HG03060 (cell line): ENCODE results near the gene KRT27.
A peak's percentile ranks its signal among the peaks of the same experiment; 100 is the strongest.
"Not testable (repeated sequence)": the region's sequence is repeated elsewhere in the genome, so short reads cannot be mapped to it uniquely, and the experiment has no call there.

Experiments
- ATAC-seq: cut with Tn5 transposase; IDR thresholded peaks from one replicate; pipeline ENCODE4 v1.9.1; 2021; ENCODE audit warnings: low read depth, moderate number of reproducible peaks; ENCODE audit not compliant: unreplicated experiment

The KRT27 gene

DNA sequence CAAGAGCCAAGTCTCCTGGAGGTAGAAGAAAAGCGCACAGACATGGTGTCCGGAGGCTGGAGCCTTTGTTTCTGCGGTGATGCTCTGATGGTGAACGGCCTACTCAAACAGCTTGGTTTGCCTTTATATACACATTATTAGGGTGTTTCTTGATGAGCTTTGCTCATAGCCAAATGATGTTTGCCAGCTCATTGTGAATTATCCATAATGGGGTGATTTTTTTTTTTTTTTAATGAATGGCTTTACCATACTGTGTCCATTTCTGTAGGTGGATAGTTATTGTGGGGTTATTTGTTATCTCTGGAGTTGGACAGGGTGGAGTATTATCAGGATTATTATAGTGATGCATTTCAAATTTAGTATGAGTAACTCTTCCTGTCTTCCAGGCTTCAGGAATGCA is at the start of gene KRT27:
TSS of gene KRT27 (minus strand) at position 101 of the 400 bp plus-strand sequence. CDS start at position 44, 57 bp downstream.
- no peak for ATAC-seq

GRCh38 chr17:40830085-40830776 is 47.9 kb upstream of the KRT27 start:
- ATAC-seq, result no peak

GRCh38 chr17:40828454-40829044 is 46.2 kb upstream of the KRT27 start:
- ATAC-seq, result no peak

DNA sequence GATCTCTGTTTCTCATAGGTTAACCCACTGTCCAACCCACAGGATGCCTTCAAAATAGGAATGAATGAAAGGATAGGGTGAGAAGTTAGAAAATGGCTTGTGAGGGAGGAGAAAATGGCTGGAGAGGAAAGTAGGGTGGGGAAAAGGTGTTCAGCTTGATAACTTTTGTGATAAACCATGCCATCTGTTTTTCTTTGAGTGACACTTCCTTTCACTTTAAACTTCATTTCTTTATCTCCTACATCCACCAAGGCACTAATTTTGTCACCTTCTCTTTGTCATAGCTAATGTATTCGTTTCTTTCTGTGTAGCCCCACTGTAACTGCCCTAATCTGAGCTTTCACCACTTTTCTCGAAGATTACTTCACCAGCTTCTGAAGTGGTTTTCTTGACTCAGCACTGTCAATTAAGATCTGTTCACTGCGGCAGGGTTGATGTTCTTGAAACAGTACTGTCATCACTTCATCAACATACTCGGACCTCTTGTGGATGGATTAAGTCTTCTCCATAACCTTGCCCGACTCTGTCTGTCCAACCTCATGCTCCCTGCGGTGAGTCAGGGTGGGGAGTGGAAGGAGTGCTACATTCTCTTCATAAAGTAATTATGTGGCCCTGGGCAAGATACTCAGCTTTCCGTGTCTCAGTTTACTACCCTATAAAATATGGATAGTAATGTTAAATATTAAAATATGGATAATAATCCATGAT is 45.5 kb upstream of the KRT27 start:
- no peak for ATAC-seq

GRCh38 chr17:40825599-40825998 is 43.2 kb upstream of the KRT27 start:
- ATAC-seq, result no peak

DNA sequence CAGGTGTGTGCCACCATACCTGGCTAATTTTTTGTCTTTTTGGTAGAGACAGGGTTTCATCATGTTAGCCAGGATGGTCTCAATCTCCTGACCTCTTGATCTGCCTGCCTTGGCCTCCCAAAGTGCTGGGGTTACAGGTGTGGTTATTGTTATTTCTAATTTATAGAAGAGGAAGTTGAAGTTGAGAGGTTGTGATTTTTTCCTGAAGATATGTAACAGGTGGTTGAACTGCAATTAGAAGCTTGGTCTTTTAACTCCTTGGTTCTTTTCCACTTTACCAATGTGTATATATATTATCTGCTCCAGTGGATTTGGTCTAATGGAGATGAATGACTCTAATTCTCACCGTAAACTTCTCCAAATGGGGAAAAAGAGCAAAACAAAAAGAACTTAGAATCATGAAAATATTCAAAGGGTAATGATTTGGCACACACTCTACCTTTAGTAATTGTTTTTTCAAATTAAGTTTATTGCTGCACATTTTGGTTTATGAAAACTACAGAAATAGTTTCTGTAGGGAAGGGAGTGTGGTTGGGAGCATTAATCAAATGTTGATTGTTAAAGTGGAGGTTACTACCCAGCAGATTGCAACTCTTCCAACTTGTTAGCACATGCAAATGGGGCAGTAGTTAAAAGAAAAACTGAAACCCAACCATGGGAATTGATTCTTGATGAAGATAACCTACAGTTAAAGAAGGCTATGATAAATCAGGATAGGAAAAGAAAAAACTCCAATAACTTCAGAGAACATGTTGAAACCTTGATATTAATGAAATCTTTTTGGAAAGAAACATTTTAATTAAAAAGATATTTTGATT is 41.9 kb upstream of the KRT27 start:
- ATAC-seq, result no peak

- ATAC-seq, result no peak
Measured at GRCh38 chr17:40822132-40822812, 39.9 kb upstream of the KRT27 start, which contains the start of gene KRT10. TSS of gene KRT10 (minus strand) at chr17:40822614. CDS start at chr17:40822585, 29 bp downstream.

DNA sequence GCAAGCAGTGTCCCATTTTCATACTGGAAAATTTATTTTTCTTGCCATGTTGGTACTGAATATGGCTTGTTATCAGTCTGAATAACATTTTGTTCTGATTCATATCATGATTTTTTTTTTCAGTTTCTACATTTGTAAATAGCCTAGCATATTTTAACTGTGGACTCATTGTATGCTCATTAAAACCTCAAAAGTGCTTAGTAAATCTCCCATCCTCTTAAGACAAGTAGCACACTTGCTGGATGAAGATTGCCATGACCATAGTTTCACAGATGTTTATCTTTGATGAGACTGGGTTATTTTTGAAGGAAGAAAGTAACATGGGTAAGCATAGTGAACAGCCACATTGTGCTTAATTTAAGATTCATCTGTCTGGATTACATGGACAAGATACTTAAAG is 39.2 kb upstream of the KRT27 start:
- ATAC-seq, result no peak

DNA sequence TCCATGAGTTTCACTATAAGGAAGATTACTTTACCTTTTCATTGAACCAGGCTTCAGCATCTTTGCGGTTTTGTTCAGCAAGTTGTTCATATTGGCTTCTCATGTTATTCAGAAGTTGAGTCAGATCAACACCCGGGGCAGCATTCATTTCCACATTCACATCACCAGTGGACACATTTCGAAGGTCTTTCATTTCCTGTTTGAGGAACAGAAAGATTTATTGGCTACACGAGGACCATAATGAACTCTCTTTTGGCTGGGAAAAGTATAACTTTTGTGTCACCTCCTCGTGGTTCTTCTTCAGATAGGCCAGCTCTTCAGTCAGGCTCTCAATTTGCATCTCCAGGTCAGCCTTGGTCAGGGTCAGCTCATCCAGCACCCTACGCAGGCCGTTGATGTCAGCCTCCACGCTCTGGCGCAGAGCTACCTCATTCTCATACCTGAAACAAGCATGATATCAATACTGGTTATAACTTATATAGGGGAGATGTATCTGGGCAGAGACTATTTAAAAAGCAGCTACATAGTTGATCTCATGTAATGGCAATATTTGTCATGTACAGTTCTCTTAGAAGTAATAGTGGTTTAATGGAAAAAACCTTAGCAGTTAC is 38.0 kb upstream of the KRT27 start:
- no peak for ATAC-seq

- no peak for ATAC-seq
Measured at GRCh38 chr17:40819528-40820125, 37.3 kb upstream of the KRT27 start.

GRCh38 chr17:40818733-40819527 is 36.6 kb upstream of the KRT27 start:
- ATAC-seq, result peak; percentile 46

DNA sequence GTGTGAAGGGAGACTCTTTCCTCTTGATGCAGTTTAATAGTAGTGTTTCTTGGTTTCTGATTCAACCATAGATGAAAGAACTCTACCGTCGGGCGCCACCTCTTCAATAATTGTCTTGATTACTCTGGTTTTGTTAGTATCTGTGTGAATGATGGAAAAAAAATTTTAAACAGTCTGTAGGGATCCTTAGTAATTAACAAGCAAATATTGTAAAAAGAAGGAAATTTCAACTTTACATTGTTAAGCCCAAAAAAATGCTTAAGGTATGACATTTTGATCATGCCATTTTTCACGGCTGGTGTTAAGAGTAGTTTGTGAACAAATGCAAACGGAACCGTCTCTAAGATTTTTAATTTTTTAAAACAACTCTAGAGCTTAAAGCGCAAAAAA is 36.0 kb upstream of the KRT27 start:
- no peak for ATAC-seq

DNA sequence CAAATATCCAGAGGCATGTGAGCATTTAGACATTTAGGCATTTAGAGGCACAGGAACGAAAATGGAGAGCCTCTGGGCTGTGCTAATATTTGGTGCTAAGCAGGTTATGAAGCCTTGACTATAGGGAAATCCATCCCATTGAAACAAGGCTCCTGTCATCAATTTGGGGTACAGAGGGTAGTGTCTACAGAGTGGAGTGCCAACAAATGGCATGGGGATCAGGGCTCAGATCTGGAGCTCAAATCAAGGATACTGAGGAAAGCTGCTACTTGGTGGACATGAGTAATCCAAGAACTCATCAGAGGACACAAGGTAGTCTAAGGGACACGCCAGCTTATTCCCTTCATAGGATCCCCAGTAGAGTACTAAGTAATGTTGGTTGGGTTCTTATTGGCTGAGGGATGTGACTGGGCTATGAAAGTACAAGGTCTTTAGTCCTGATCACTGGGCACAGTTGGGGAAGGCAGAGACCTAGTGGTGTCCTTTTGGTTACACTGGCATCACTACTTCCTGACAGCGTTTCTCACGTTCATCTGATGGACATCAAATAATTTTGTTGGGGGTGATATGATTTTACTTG is 34.8 kb upstream of the KRT27 start:
- no peak for ATAC-seq

- ATAC-seq, result no peak
Measured at GRCh38 chr17:40816569-40816968, 34.2 kb upstream of the KRT27 start.

DNA sequence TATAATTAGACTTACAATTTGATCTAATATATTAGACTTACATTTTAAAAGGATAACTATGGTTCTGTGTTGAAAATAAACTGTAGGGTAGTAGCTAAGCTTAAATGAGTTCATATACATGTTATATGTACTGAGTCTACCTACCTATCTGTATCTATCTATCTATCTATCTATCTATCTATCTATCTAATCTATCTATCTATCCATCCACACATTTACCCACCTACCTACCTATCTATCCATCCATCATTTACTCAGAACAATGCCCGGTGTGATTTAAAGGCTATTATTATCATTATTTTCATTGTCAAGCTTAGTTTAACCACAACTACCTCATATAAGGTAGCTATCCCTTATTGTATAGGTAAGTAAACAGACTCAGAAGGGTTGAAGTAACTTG is 33.0 kb upstream of the KRT27 start:
- ATAC-seq, result no peak

DNA sequence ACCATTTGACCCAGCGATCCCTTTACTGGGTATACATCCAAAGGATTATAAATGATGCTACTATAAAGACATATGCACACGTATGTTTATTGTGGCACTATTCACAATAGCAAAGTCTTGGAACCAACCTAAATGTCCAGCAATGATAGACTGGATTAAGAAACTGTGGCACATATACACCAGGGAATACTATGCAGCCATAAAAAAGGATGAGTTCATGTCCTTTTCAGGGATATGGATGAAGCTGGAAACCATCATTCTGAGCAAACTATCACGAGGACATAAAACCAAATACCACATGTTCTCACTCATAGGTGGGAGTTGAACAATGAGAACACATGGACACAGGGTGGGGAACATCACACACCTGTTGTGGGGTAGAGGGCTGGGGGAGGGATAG is 32.3 kb upstream of the KRT27 start:
- ATAC-seq, result not testable (repeated sequence)

DNA sequence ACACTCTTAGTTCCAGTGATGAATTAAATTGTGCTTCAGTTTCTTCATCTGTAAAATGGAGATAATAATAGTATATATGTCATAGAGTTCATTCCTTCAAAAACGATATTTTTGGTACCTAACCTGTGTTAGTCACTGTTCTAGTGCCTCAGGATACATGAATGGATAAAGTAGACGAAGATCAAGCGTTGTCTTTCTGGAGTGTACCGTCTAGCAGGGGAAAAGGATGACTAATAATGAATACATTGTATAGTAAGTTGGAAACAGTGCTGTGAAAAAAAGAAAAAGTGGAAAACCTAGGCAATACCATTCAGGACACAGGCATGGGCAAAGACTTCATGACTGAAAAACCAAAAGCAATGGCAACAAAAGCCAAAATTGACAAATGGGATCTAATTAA is 31.5 kb upstream of the KRT27 start:
- ATAC-seq, result no peak

DNA sequence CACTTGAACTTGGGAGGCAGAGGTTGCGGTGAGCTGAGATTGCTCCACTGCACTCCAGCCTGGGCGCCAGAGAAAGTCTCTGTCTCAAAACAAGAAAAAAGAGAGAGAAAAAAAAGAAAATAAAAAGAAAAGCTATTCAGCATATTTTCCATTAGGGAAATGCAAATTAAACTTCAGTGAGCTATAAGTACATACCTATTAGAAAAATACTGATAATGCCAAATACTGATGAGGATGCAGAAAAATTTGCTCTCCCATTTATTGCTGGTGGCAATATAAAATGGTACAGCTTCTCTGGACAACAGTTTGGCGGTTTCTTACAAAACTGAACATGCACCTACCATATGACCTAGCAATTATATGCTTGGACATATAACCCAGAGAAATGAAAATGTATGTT is 30.3 kb upstream of the KRT27 start:
- no peak for ATAC-seq
